Measurements from ENCODE around the gene CPAMD8. TPM values are rescaled to one million over a fixed set of nuclear protein-coding genes. Genes with fewer than 3 reads are reported as not detected.

CPAMD8 gene
- total RNA-seq, 1 donor from 2014 or later, result 16.3 TPM

DNA sequence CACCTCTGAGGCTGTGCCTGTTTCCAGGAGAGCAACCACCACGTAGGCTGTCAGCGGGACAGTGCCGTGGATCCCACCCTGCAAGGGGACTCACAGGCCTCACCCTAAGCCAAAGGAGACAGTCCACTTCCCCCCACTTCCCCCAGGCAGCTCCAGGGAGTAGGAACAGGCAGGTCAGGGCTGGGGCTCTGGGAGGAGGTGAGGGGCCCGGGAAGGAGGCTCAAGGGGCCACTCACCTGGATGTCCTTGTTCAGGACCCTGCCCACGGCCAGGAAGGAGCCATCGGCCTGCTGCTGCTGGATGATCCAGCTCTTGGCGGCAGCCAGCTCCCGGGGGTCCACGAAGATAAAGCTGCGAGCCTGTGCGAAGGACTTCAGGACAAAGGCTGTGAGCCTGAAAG is 112.2 kb downstream of the CPAMD8 start:
- peaks cover 4% of the 10 kb centered on the region for H3K27me3 Mint-ChIP-seq (ENCODE audit: insufficient read depth, low read depth)
- H2AFZ ChIP-seq (replicated peaks), result no peak overlapping the region
- no peak overlapping the region for H3K4me3 Mint-ChIP-seq
- peaks cover 4% of the 10 kb centered on the region for H3K36me3 Mint-ChIP-seq
- no peaks in the 10 kb centered on the region for H3F3A ChIP-seq (ENCODE audit: low read depth)
- no peak overlapping the region for H3K27ac ChIP-seq
- no peak overlapping the region for H3K9ac ChIP-seq
- H3K4me1 ChIP-seq, result no peaks in the 10 kb centered on the region
- no peaks in the 10 kb centered on the region for H3K79me2 ChIP-seq (ENCODE audit: low read depth)
- no peak overlapping the region for H3K4me3 ChIP-seq
- DNase-seq (ENCODE audit: low spot score), result no peak
- peaks cover 8% of the 10 kb centered on the region for H3K9me3 ChIP-seq (ENCODE audit: low read depth)
- no peaks in the 10 kb centered on the region for H3K36me3 ChIP-seq
- TF ChIP-seq CTCF (IDR thresholded peaks at IDR 0.05), result no peak
- H4K20me1 ChIP-seq (ENCODE audit: low read depth), result no peaks in the 10 kb centered on the region
- H3K27ac Mint-ChIP-seq, result no peak overlapping the region
- H3K9me3 Mint-ChIP-seq, result peaks cover 30% of the 10 kb centered on the region
- no peak overlapping the region for H3K4me2 ChIP-seq
- no peaks in the 10 kb centered on the region for H3K27me3 ChIP-seq
- no peaks in the 10 kb centered on the region for H3K4me1 Mint-ChIP-seq

DNA sequence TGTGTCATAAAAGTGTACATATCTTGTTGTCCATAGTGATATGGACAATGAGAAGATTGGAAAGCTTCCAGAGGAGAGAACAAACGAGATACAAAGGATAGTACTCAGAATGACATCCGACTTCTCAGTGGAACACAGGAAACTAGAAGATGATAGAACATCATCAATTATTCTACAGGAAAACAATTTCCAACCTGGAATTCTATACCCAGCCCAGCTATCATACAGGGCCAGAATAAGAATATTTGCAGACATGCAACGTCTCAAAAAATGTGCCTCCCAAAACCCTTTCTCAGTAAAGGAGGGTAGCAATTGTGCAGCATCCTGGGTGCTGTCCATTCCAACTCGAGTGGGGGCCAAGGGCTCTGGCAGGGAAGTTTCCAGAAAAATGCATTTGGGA is 113.8 kb downstream of the CPAMD8 start:
- Histone ChIP-seq H3K4me3 (no peak overlapping the region), H3F3A (ENCODE audit: low read depth) (no peaks in the 10 kb centered on the region), H3K9ac (no peak overlapping the region), H3K4me1 (no peaks in the 10 kb centered on the region), H3K9me3 (ENCODE audit: low read depth) (peaks cover 8% of the 10 kb centered on the region), H3K36me3 (no peaks in the 10 kb centered on the region), H3K27me3 (no peaks in the 10 kb centered on the region), H2AFZ (replicated peaks) (no peak overlapping the region), H4K20me1 (ENCODE audit: low read depth) (no peaks in the 10 kb centered on the region), H3K27ac (no peak overlapping the region), H3K79me2 (ENCODE audit: low read depth) (no peaks in the 10 kb centered on the region), H3K4me2 (no peak overlapping the region)
- no peak overlapping the region for H3K27ac Mint-ChIP-seq
- H3K27me3 Mint-ChIP-seq (ENCODE audit: insufficient read depth, low read depth), result peaks cover 7% of the 10 kb centered on the region
- H3K4me1 Mint-ChIP-seq, result no peaks in the 10 kb centered on the region
- no peak for DNase-seq (ENCODE audit: low spot score)
- H3K36me3 Mint-ChIP-seq, result peaks cover 4% of the 10 kb centered on the region
- peaks cover 28% of the 10 kb centered on the region for H3K9me3 Mint-ChIP-seq
- no peak for TF ChIP-seq EZH2phosphoT487 (IDR thresholded peaks at IDR 0.05)
- no peak for TF ChIP-seq CTCF (IDR thresholded peaks at IDR 0.05)
- no peak overlapping the region for H3K4me3 Mint-ChIP-seq

DNA sequence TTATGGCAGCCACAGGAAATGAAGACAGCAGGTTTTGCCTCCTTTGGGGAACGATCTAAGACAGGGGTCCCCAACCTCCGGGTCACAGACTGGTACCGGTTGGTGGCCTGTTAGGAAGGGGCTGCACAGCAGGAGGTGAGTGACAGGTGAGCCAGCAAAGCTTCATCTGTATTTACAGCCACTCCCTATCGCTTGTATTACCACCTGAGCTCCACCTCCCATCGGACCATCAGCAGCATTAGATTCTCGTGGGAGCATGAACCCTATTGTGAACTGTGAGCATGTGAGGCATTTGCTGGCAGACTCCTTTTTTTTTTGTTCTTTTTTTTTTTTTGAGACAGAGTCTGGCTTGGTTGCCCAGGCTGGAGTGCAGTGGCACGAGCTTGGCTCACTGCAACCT is 115.6 kb downstream of the CPAMD8 start:
- no peak overlapping the region for H3K27ac Mint-ChIP-seq
- Histone ChIP-seq H3K79me2 (ENCODE audit: low read depth) (no peaks in the 10 kb centered on the region), H3K36me3 (no peaks in the 10 kb centered on the region), H3K4me3 (no peak overlapping the region), H3K4me1 (no peaks in the 10 kb centered on the region), H4K20me1 (ENCODE audit: low read depth) (no peaks in the 10 kb centered on the region), H3F3A (ENCODE audit: low read depth) (no peaks in the 10 kb centered on the region), H3K4me2 (no peak overlapping the region), H2AFZ (replicated peaks) (no peak overlapping the region), H3K27me3 (no peaks in the 10 kb centered on the region), H3K9ac (no peak overlapping the region), H3K27ac (no peak overlapping the region), H3K9me3 (ENCODE audit: low read depth) (peaks cover 8% of the 10 kb centered on the region)
- peaks cover 4% of the 10 kb centered on the region for H3K36me3 Mint-ChIP-seq
- H3K27me3 Mint-ChIP-seq (ENCODE audit: insufficient read depth, low read depth), result peaks cover 7% of the 10 kb centered on the region
- no peak for TF ChIP-seq EZH2 (IDR thresholded peaks at IDR 0.05)
- no peak for TF ChIP-seq CTCF (IDR thresholded peaks at IDR 0.05)
- no peak for TF ChIP-seq EZH2phosphoT487 (IDR thresholded peaks at IDR 0.05)
- no peaks in the 10 kb centered on the region for H3K4me1 Mint-ChIP-seq
- peaks cover 28% of the 10 kb centered on the region for H3K9me3 Mint-ChIP-seq
- H3K4me3 Mint-ChIP-seq, result no peak overlapping the region
- DNase-seq (ENCODE audit: low spot score), result no peak

- Histone ChIP-seq H3K79me2 (ENCODE audit: low read depth) (no peaks in the 10 kb centered on the region), H3K9me3 (ENCODE audit: low read depth) (peaks cover 8% of the 10 kb centered on the region), H3K36me3 (no peaks in the 10 kb centered on the region), H3K4me1 (no peaks in the 10 kb centered on the region), H2AFZ (replicated peaks) (no peak overlapping the region), H3K27ac (no peak overlapping the region), H4K20me1 (ENCODE audit: low read depth) (no peaks in the 10 kb centered on the region), H3K4me3 (no peak overlapping the region), H3K9ac (no peak overlapping the region), H3F3A (ENCODE audit: low read depth) (no peaks in the 10 kb centered on the region), H3K27me3 (no peaks in the 10 kb centered on the region), H3K4me2 (no peak overlapping the region)
- Mint-ChIP-seq H3K9me3 (peaks cover 23% of the 10 kb centered on the region), H3K36me3 (peaks cover 4% of the 10 kb centered on the region), H3K27ac (no peak overlapping the region), H3K27me3 (ENCODE audit: insufficient read depth, low read depth) (peaks cover 7% of the 10 kb centered on the region), H3K4me3 (no peak overlapping the region), H3K4me1 (no peaks in the 10 kb centered on the region)
- no peak for DNase-seq (ENCODE audit: low spot score)
- no peak for TF ChIP-seq EZH2phosphoT487 (IDR thresholded peaks at IDR 0.05)
- no peak for TF ChIP-seq CTCF (IDR thresholded peaks at IDR 0.05)
- no peak for TF ChIP-seq EZH2 (IDR thresholded peaks at IDR 0.05)
Observed at GRCh38 chr19:16908759-16909158, 117.9 kb downstream of the CPAMD8 start.
